K562 (cell line): ENCODE results near the gene LCA5L.

Experiments used
- IRF2 ChIP-seq: sonication (generic); formaldehyde crosslinking; IDR thresholded peaks from 2 replicates; pipeline ENCODE4 v1.8.1; 2022; ENCODE audit warnings: mild to moderate bottlenecking, missing genetic modification reagents
- KDM4B ChIP-seq, 2 experiments: fragments of 450-650 bp in 1 of 2; sonication (generic) in 1 of 2; IDR thresholded peaks; 2 replicates each; pipeline ENCODE4 v1.6.1; 2016 to 2017; ENCODE audit warnings: borderline replicate concordance in 2 of 2, antibody characterized with exemption in 1 of 2, low read depth in 1 of 2, mild to moderate bottlenecking in 1 of 2
- NFE2 ChIP-seq: IDR thresholded peaks from 2 replicates; pipeline ENCODE4 v1.6.1; 2014; ENCODE audit warnings: antibody characterized with exemption, low read depth
- POLR2A ChIP-seq: fragments of 450-650 bp; conservative IDR thresholded peaks from 2 replicates; pipeline ENCODE4 v1.6.1; 2016
- PRMT5 ChIP-seq: sonication (generic); formaldehyde crosslinking; IDR thresholded peaks from 2 replicates; pipeline ENCODE4 v1.5.0; 2020; ENCODE audit warnings: missing genetic modification reagents
- SMARCC2 ChIP-seq: fragments of 450-650 bp; IDR thresholded peaks from 2 replicates; pipeline ENCODE4 v1.6.1; 2017; ENCODE audit warnings: antibody characterized with exemption, moderate library complexity, mild to moderate bottlenecking, low read depth
- TCF7L2 ChIP-seq: fragments of 150-350 bp; IDR thresholded peaks from 2 replicates; pipeline ENCODE4 v1.6.1; 2016; ENCODE audit warnings: low read depth, mild to moderate bottlenecking, low read length, moderate library complexity
- ZNF143 ChIP-seq: sonication (generic); formaldehyde crosslinking; IDR thresholded peaks from 2 replicates; pipeline ENCODE4 v1.9.0; 2022; ENCODE audit warnings: mild to moderate bottlenecking, missing genetic modification reagents

GRCh38 chr21:39471598-39471997 is 26.0 kb upstream of the LCA5L start:
- TF ChIP-seq POLR2A = no peak
- no peak for TF ChIP-seq IRF2
- TF ChIP-seq KDM4B (IDR thresholded peaks at IDR 0.05; ENCODE audit: borderline replicate concordance in 2 of 2, low read depth in 1 of 2) = no peak
- TF ChIP-seq PRMT5 (CRISPR knock-in tag) = no peak
- no peak for TF ChIP-seq SMARCC2
- TF ChIP-seq ZNF143 (CRISPR knock-in tag) = no peak
- no peak for TF ChIP-seq NFE2
- no peak for TF ChIP-seq TCF7L2
